GM12878 (cell line): Measurements from ENCODE around the gene FLVCR2. TPM values are rescaled to one million over a fixed set of nuclear protein-coding genes. Genes with fewer than 3 reads are reported as not detected.

Experiments
- ATAC-seq: fragments of 200-7000 bp; cut with Tn5 transposase; 3 replicates; pipeline ENCODE4 v1.9.1; 2020; ENCODE audit warnings: mild to moderate bottlenecking, moderate library complexity
- BruUV-seq: library from RNA; stranded (reverse); fragments of 400-500 nt; replicated peaks from 2 replicates; lab custom pipeline; 2021; lab: Mats Ljungman, UMichigan
- CTCF ChIA-PET: fragments of 300-600 bp; sonication (Branson Sonifier 250); formaldehyde crosslinking; extraction: SDS; loops from one replicate; lab custom pipeline; 2021; ENCODE audit warnings: inconsistent platforms; lab: Yijun Ruan, JAX
- POLR2A ChIA-PET: fragments of 350-600 bp; formaldehyde crosslinking; extraction: SDS; loops from one replicate; lab custom pipeline; 2021; ENCODE audit warnings: inconsistent platforms; lab: Charles Lee
- RAD21 ChIA-PET: fragments of 300-600 bp; sonication (Branson Sonifier 250); formaldehyde crosslinking; loops from one replicate; lab custom pipeline; 2023; ENCODE audit warnings: antibody characterized with exemption; ENCODE audit not compliant: unreplicated experiment; lab: Charles Lee
- SMC1A ChIA-PET: fragments of 300-600 bp; sonication (Branson Sonifier 250); formaldehyde crosslinking; loops from one replicate; lab custom pipeline; 2023; ENCODE audit not compliant: unreplicated experiment, uncharacterized antibody; lab: Charles Lee
- DNase-seq: peaks from one replicate; pipeline ENCODE4 v3.0.0-alpha.2; 2011; ENCODE audit warnings: low read depth, low spot score
- FAIRE-seq: peaks from 3 replicates; lab custom pipeline; 2011; peaks lifted over from hg19 to GRCh38; lab: Jason Lieb, UNC
- H2AFZ ChIP-seq: 2 replicates; pipeline ENCODE4 v1.6.0; 2011; ENCODE audit warnings: low read depth, low read length, control low read depth; ENCODE audit not compliant: control insufficient read depth
- H3K27ac ChIP-seq: 2 replicates; pipeline ENCODE4 v1.5.1; 2011; ENCODE audit warnings: control low read depth; ENCODE audit not compliant: control insufficient read depth, insufficient read depth
- H3K27me3 ChIP-seq, 2 experiments: replicated peaks in 1 of 2; 2 replicates each; pipeline versions ENCODE4 v1.6.0 to v1.6.1; 2011; ENCODE audit warnings: low read length in 1 of 2; ENCODE audit not compliant: control insufficient read depth in 2 of 2, insufficient read depth in 2 of 2
- H3K36me3 ChIP-seq, 2 experiments: 2 replicates each; pipeline ENCODE4 v1.5.1; 2011; ENCODE audit warnings: low read length in 1 of 2; ENCODE audit not compliant: control insufficient read depth in 2 of 2, insufficient read depth in 2 of 2
- H3K4me1 ChIP-seq: 2 replicates; pipeline ENCODE4 v1.6.1; 2011; ENCODE audit warnings: mild to moderate bottlenecking, low read length, moderate library complexity, mixed read lengths; ENCODE audit not compliant: control insufficient read depth, insufficient read depth
- H3K4me2 ChIP-seq: 2 replicates; pipeline ENCODE4 v1.6.0; 2011; ENCODE audit warnings: control low read depth; ENCODE audit not compliant: control insufficient read depth, insufficient read depth
- H3K4me3 ChIP-seq: fragments of 200-600 bp; sonication (generic); 2 replicates; pipeline ENCODE4 v1.5.1; 2016
- H3K79me2 ChIP-seq: 2 replicates; pipeline ENCODE4 v1.6.0; 2011; ENCODE audit warnings: low read length; ENCODE audit not compliant: control insufficient read depth, insufficient read depth
- H3K9ac ChIP-seq: 2 replicates; pipeline ENCODE4 v1.8.0; 2011; ENCODE audit warnings: low read length, control low read depth, mixed read lengths; ENCODE audit not compliant: control insufficient read depth, insufficient read depth
- H3K9me3 ChIP-seq: replicated peaks from 3 replicates; pipeline ENCODE4 v1.5.1; 2011; ENCODE audit warnings: mild to moderate bottlenecking, low read length; ENCODE audit not compliant: control insufficient read depth, insufficient read depth
- H4K20me1 ChIP-seq: 2 replicates; pipeline ENCODE4 v1.6.0; 2011; ENCODE audit not compliant: control insufficient read depth, insufficient read depth
- CBFB ChIP-seq: IDR thresholded peaks from 2 replicates; pipeline ENCODE4 v1.6.1; 2016; ENCODE audit warnings: antibody characterized with exemption, low read depth
- CBX5 ChIP-seq: sonication (generic); IDR thresholded peaks from 2 replicates; pipeline ENCODE4 v1.6.1; 2016; ENCODE audit warnings: low read depth, moderate library complexity, mild to moderate bottlenecking, inconsistent platforms
- CHD2 ChIP-seq: IDR thresholded peaks from 2 replicates; pipeline ENCODE4 v1.6.1; 2011; ENCODE audit warnings: low read depth, low read length, improper control_type of control experiment, borderline replicate concordance
- FOS ChIP-seq: IDR thresholded peaks from 3 replicates; pipeline ENCODE4 v1.6.1; 2011; ENCODE audit warnings: borderline replicate concordance; ENCODE audit not compliant: insufficient read length; ENCODE audit errors: extremely low read depth
- MTA3 ChIP-seq: IDR thresholded peaks from 2 replicates; pipeline ENCODE4 v1.6.1; 2012; ENCODE audit warnings: low read length, inconsistent platforms, borderline replicate concordance
- NFIC ChIP-seq: IDR thresholded peaks from 2 replicates; pipeline ENCODE4 v1.6.1; 2012; ENCODE audit warnings: low read depth, mild to moderate bottlenecking, inconsistent platforms, low read length, moderate library complexity
- PAX5 ChIP-seq: IDR thresholded peaks from 2 replicates; pipeline ENCODE4 v1.6.1; 2011; ENCODE audit warnings: low read depth, low read length, borderline replicate concordance
- SIX5 ChIP-seq: IDR thresholded peaks from 2 replicates; pipeline ENCODE4 v1.6.1; 2011; ENCODE audit warnings: mild to moderate bottlenecking, low read depth, low read length, moderate library complexity; ENCODE audit not compliant: severe bottlenecking
- SUPT20H ChIP-seq: IDR thresholded peaks from 2 replicates; pipeline ENCODE4 v1.6.1; 2011; ENCODE audit warnings: low read depth, mild to moderate bottlenecking, low read length, moderate library complexity, borderline replicate concordance; ENCODE audit not compliant: control insufficient read depth
- TCF12 ChIP-seq: IDR thresholded peaks from 2 replicates; pipeline ENCODE4 v1.6.1; 2011; ENCODE audit warnings: low read depth, mild to moderate bottlenecking, low read length
- WGBS: methylation state at CpG from one replicate; pipeline ENCODE4 v1.1.6; 2016; ENCODE audit warnings: low lambda C conversion rate; ENCODE audit not compliant: insufficient replicate concordance, insufficient coverage; ENCODE audit errors: missing lambda C conversion rate; 5-methylcytosine and 5-hydroxymethylcytosine counted together
- in situ Hi-C: fragments of 300-500 bp; cut with MboI; formaldehyde crosslinking; loops from 9 replicates; pipeline ENCODE4 v1.14.3; 2018; ENCODE audit warnings: mixed read lengths
- intact Hi-C: fragments of 100-400 bp; cut with micrococcal nuclease; formaldehyde crosslinking; loops from one replicate; pipeline ENCODE4 v1.14.2; 2022; ENCODE audit not compliant: unreplicated experiment
- polyA plus RNA-seq, 11 experiments: library from polyadenylated mRNA; depleted of rRNA in 4 of 11; unstranded in 6 of 11; stranded (reverse) in 5 of 11; fragments of >200 nt; fragmentation: Nextera tagmentation in 4 of 11; fragmentation: Illumina TruSeq in 1 of 11; extraction: Ambion mirVana in 4 of 11; extraction: Trizol in 1 of 11; gene quantifications; 1 replicate in 1 of 11; 2 replicates in 10 of 11; pipeline versions ENCODE4 v1.2.1 to v1.2.3, GENCODE V29; 2011 to 2016; ENCODE audit warnings: inconsistent platforms in 2 of 11, missing spikeins in 2 of 11, low read depth in 1 of 11
- total RNA-seq, 4 experiments: library from RNA; depleted of rRNA in 3 of 4; stranded (reverse); fragments of >200 nt in 3 of 4; fragmentation: Illumina TruSeq in 1 of 4; extraction: Trizol in 1 of 4; gene quantifications; 2 replicates each; pipeline versions ENCODE4 v1.2.1 to v1.2.3, GENCODE V29; 2013 to 2021
- TF ChIP-seq, protein P1 (sequence below): fragments of 450-650 bp; IDR thresholded peaks from 2 replicates; pipeline ENCODE4 v1.6.1; 2017; ENCODE audit warnings: low read depth, mild to moderate bottlenecking, moderate library complexity
- TF ChIP-seq, protein P2 (sequence below): IDR thresholded peaks from 2 replicates; pipeline ENCODE4 v1.6.1; 2012; ENCODE audit warnings: low read depth, low read length, improper control_type of control experiment
- TF ChIP-seq, protein P3 (sequence below): fragments of 450-650 bp; IDR thresholded peaks from 2 replicates; pipeline ENCODE4 v1.6.1; 2017; ENCODE audit warnings: mild to moderate bottlenecking
- TF ChIP-seq, protein P4 (sequence below): IDR thresholded peaks from 2 replicates; pipeline ENCODE4 v1.6.1; 2012; ENCODE audit warnings: improper control_type of control experiment, low read depth, low read length; ENCODE audit not compliant: insufficient replicate concordance

Gene FLVCR2
- total and polyA plus RNA-seq, 10 of the 15 experiments (the other 5 are each of a cell fraction or from before 2014, with no cell fraction given): 0.24 to 3.7 (median 1.6) TPM

DNA sequence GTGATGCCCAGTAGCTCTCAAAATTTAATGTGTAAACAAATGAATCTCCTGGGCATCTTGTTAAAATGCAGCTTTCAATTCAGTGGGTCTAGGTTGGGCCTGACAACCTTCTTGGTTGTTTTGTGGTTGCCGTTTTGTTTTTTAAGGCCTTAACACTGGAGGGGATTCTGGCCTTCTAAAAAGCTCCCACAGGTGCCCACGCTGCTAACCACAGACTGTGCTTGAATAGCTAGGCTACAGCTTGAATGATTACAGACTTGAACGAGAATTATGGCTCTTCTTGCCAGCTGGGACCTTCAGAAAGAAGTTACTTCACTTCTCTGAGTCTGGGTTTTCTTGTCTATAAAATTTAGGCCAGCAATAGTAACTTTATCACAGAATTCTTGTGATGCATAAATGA lies 1.3 kb upstream of the FLVCR2 start:
- Histone ChIP-seq H4K20me1 (no peaks in the 10 kb centered on the region), H3K4me3 (no peak overlapping the region; the same call in 1 of the 2 replicates), H3K27me3 (no peaks in the 10 kb centered on the region), H3K79me2 (no peaks in the 10 kb centered on the region), H3K9me3 (no peaks in the 10 kb centered on the region), H3K4me1 (peaks cover 7% of the 10 kb centered on the region; the same call in 1 of the 2 replicates), H3K36me3 (no peaks in the 10 kb centered on the region), H3K4me2 (peak overlapping the region; percentile 96), H3K27ac (no peak overlapping the region), H2AFZ (peak overlapping the region; percentile 30; the same call in 1 of the 2 replicates), H3K9ac (no peak overlapping the region)
- DNase-seq (no peak), ATAC-seq (peak; percentile 44), FAIRE-seq (no peak)
- in situ Hi-C loops: loop anchor here (5.0 to 10.0 kb wide), 2 partner anchors 75 to 408 kb away; partner anchors contain the start of genes IFT43 and TGFB3
- POLR2A ChIA-PET: interaction anchor here (0.6 to 2.5 kb wide), 16 partner anchors 16 to 87 kb away, joined by 3 to 12 read pairs (median 4); partner anchors contain the start of genes ERG28 and TTLL5
- no TSS peak for BruUV-seq
- intact Hi-C loops: loop anchor here (1.0 to 10.0 kb wide), 2 partner anchors 77 to 408 kb away; partner anchors contain the start of genes IFT43 and TGFB3
- RAD21 ChIA-PET: interaction anchor here (0.6 to 7.3 kb wide), 41 partner anchors 8 to 687 kb away, joined by 3 to 320 read pairs (median 5); partner anchors contain the start of genes ERG28, IFT43, TGFB3 and TTLL5
- WGBS: 0% methylated on average over 3 of the region's 3 CpGs
- SMC1A ChIA-PET: interaction anchor here (0.6 to 12.4 kb wide), 45 partner anchors 8 to 445 kb away, joined by 3 to 375 read pairs (median 5); partner anchors contain the start of genes BATF, ERG28, IFT43 and TTLL5
- CTCF ChIA-PET: interaction anchor here (0.7 to 14.9 kb wide), 61 partner anchors 10 to 775 kb away, joined by 3 to 578 read pairs (median 5); partner anchors contain the start of genes BATF, ERG28, TGFB3 and TTLL5
- TF ChIP-seq SUPT20H: no peak
- TF ChIP-seq PAX5: no peak
- TF ChIP-seq CBFB: peak; percentile 41; the same call in 1 of the 2 replicates
- TF ChIP-seq, protein P1, sequence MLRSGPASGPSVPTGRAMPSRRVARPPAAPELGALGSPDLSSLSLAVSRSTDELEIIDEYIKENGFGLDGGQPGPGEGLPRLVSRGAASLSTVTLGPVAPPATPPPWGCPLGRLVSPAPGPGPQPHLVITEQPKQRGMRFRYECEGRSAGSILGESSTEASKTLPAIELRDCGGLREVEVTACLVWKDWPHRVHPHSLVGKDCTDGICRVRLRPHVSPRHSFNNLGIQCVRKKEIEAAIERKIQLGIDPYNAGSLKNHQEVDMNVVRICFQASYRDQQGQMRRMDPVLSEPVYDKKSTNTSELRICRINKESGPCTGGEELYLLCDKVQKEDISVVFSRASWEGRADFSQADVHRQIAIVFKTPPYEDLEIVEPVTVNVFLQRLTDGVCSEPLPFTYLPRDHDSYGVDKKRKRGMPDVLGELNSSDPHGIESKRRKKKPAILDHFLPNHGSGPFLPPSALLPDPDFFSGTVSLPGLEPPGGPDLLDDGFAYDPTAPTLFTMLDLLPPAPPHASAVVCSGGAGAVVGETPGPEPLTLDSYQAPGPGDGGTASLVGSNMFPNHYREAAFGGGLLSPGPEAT: no peak
- no peak for TF ChIP-seq SIX5
- TF ChIP-seq, protein P2, sequence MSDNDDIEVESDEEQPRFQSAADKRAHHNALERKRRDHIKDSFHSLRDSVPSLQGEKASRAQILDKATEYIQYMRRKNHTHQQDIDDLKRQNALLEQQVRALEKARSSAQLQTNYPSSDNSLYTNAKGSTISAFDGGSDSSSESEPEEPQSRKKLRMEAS: no peak
- TF ChIP-seq TCF12: no peak
- TF ChIP-seq, protein P3, sequence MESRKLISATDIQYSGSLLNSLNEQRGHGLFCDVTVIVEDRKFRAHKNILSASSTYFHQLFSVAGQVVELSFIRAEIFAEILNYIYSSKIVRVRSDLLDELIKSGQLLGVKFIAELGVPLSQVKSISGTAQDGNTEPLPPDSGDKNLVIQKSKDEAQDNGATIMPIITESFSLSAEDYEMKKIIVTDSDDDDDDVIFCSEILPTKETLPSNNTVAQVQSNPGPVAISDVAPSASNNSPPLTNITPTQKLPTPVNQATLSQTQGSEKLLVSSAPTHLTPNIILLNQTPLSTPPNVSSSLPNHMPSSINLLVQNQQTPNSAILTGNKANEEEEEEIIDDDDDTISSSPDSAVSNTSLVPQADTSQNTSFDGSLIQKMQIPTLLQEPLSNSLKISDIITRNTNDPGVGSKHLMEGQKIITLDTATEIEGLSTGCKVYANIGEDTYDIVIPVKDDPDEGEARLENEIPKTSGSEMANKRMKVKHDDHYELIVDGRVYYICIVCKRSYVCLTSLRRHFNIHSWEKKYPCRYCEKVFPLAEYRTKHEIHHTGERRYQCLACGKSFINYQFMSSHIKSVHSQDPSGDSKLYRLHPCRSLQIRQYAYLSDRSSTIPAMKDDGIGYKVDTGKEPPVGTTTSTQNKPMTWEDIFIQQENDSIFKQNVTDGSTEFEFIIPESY: no peak
- TF ChIP-seq CHD2: no peak
- peak; percentile 27; the same call in 1 of the 2 replicates for TF ChIP-seq CBX5
- TF ChIP-seq NFIC: 0 out of 2 replicates have a peak, but pooled peaks have one; percentile 23
- TF ChIP-seq FOS: no peak
- TF ChIP-seq, protein P4, sequence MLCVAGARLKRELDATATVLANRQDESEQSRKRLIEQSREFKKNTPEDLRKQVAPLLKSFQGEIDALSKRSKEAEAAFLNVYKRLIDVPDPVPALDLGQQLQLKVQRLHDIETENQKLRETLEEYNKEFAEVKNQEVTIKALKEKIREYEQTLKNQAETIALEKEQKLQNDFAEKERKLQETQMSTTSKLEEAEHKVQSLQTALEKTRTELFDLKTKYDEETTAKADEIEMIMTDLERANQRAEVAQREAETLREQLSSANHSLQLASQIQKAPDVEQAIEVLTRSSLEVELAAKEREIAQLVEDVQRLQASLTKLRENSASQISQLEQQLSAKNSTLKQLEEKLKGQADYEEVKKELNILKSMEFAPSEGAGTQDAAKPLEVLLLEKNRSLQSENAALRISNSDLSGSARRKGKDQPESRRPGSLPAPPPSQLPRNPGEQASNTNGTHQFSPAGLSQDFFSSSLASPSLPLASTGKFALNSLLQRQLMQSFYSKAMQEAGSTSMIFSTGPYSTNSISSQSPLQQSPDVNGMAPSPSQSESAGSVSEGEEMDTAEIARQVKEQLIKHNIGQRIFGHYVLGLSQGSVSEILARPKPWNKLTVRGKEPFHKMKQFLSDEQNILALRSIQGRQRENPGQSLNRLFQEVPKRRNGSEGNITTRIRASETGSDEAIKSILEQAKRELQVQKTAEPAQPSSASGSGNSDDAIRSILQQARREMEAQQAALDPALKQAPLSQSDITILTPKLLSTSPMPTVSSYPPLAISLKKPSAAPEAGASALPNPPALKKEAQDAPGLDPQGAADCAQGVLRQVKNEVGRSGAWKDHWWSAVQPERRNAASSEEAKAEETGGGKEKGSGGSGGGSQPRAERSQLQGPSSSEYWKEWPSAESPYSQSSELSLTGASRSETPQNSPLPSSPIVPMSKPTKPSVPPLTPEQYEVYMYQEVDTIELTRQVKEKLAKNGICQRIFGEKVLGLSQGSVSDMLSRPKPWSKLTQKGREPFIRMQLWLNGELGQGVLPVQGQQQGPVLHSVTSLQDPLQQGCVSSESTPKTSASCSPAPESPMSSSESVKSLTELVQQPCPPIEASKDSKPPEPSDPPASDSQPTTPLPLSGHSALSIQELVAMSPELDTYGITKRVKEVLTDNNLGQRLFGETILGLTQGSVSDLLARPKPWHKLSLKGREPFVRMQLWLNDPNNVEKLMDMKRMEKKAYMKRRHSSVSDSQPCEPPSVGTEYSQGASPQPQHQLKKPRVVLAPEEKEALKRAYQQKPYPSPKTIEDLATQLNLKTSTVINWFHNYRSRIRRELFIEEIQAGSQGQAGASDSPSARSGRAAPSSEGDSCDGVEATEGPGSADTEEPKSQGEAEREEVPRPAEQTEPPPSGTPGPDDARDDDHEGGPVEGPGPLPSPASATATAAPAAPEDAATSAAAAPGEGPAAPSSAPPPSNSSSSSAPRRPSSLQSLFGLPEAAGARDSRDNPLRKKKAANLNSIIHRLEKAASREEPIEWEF: no peak
- TF ChIP-seq MTA3: no peak
